GM10266 (cell line): ENCODE measurements around the gene FOXI3.

Experiments
- DNase-seq: peaks from one replicate; pipeline ENCODE4 v3.0.0; 2012; ENCODE audit errors: extremely low spot score
- CTCF ChIP-seq: IDR thresholded peaks from 2 replicates; pipeline ENCODE4 v1.5.1; 2012; ENCODE audit warnings: mild to moderate bottlenecking, low read depth; ENCODE audit not compliant: control insufficient read depth, insufficient read depth; ENCODE audit errors: missing control alignments

The FOXI3 gene

GRCh38 chr2:88481691-88482336 lies 29.3 kb upstream of the FOXI3 start:
- TF ChIP-seq CTCF = no peak
- no peak for DNase-seq

GRCh38 chr2:88472811-88473210 lies 20.3 kb upstream of the FOXI3 start:
- no peak for TF ChIP-seq CTCF
- no peak for DNase-seq

GRCh38 chr2:88471083-88471942 lies 18.8 kb upstream of the FOXI3 start:
- no peak for TF ChIP-seq CTCF
- no peak for DNase-seq

- TF ChIP-seq CTCF = no peak
- no peak for DNase-seq
Measured at GRCh38 chr2:88469202-88470114, 17.0 kb upstream of the FOXI3 start.

- no peak for DNase-seq
- TF ChIP-seq CTCF = no peak
Measured at GRCh38 chr2:88464153-88464552, 11.7 kb upstream of the FOXI3 start.

GRCh38 chr2:88458633-88459032 lies 6.1 kb upstream of the FOXI3 start:
- no peak for DNase-seq
- no peak for TF ChIP-seq CTCF
